Dermis microvascular lymphatic vessel endothelial cell (primary cell): Measurements from ENCODE around the gene ZNF524. TPM values are rescaled to one million over a fixed set of nuclear protein-coding genes. Genes with fewer than 3 reads are reported as not detected.

ENCODE experiments used
- DNase-seq, 2 donors: peaks; one replicate each; pipeline versions ENCODE4 v3.0.0 to v3.0.0-alpha.2; 2010; ENCODE audit warnings: low read depth in 2 of 2
- total RNA-seq: library from RNA; depleted of rRNA; stranded (reverse); fragments of >200 nt; gene quantifications from 2 replicates; pipeline ENCODE4 v1.2.1, GENCODE V29; 2014

The ZNF524 gene
- total RNA-seq, 1 donor from 2014 or later: 6.9 TPM

GRCh38 chr19:55602104-55603001 lies 2.3 kb downstream of the ZNF524 start:
- DNase-seq: no peak

- no peak for DNase-seq
Measured at GRCh38 chr19:55603115-55603514, 3.0 kb downstream of the ZNF524 start.

GRCh38 chr19:55603581-55604292 lies 3.6 kb downstream of the ZNF524 start:
- no peak for DNase-seq

GRCh38 chr19:55605207-55605636 lies 5.1 kb downstream of the ZNF524 start:
- peak; percentile 93 to 97 for DNase-seq

GRCh38 chr19:55605637-55606470 lies 5.8 kb downstream of the ZNF524 start, which contains the start of gene ZNF865:
Gene ZNF865 (plus strand): TSS chr19:55605647. CDS start chr19:55613619, 7,972 bp downstream.
- DNase-seq: peak; percentile 55 to 88

GRCh38 chr19:55606471-55606787 lies 6.3 kb downstream of the ZNF524 start:
- no peak for DNase-seq

GRCh38 chr19:55606817-55607216 lies 6.7 kb downstream of the ZNF524 start:
- DNase-seq: no peak

- DNase-seq: no peak
Measured at GRCh38 chr19:55609326-55609725, 9.2 kb downstream of the ZNF524 start.

GRCh38 chr19:55611300-55611982 lies 11.4 kb downstream of the ZNF524 start:
- DNase-seq: no peak

- no peak for DNase-seq
Measured at GRCh38 chr19:55611983-55612645, 12.0 kb downstream of the ZNF524 start.

- DNase-seq: no peak
Measured at GRCh38 chr19:55613396-55613795, 13.3 kb downstream of the ZNF524 start.

- no peak for DNase-seq
Measured at GRCh38 chr19:55613930-55614710, 14.0 kb downstream of the ZNF524 start.

GRCh38 chr19:55614711-55615542 lies 14.8 kb downstream of the ZNF524 start:
- DNase-seq: no peak

GRCh38 chr19:55615543-55616394 lies 15.7 kb downstream of the ZNF524 start:
- DNase-seq: no peak

- no peak for DNase-seq
Measured at GRCh38 chr19:55616395-55616875, 16.3 kb downstream of the ZNF524 start.

- peak in 1 of 2 donors; percentile 52 for DNase-seq
Measured at GRCh38 chr19:55617426-55617825, 17.3 kb downstream of the ZNF524 start.

- DNase-seq: no peak
Measured at GRCh38 chr19:55618426-55618825, 18.3 kb downstream of the ZNF524 start.

GRCh38 chr19:55619286-55619685 lies 19.2 kb downstream of the ZNF524 start:
- no peak for DNase-seq
